ENCODE data around the gene ZXDC.

DNA sequence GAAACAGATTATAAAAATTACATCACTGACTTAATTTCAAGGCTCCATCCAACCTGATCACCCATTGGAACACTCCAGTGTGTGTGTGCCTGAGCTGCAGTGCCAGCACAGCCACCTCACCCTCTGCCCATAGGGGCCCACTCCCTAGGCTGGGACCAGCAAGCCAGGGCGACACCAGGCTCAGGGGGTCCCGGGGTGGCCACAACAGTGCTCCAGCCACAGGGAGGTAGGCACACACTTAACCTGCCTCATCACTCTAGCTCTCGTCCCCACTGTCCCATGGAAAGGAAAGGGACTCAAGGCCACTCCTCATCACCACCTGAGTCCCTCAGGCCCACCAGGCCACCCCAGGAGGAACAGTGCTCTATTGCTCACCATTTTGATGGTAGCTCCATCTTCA lies 24.9 kb downstream of the ZXDC start:
- TF ChIP-seq, protein P1, sequence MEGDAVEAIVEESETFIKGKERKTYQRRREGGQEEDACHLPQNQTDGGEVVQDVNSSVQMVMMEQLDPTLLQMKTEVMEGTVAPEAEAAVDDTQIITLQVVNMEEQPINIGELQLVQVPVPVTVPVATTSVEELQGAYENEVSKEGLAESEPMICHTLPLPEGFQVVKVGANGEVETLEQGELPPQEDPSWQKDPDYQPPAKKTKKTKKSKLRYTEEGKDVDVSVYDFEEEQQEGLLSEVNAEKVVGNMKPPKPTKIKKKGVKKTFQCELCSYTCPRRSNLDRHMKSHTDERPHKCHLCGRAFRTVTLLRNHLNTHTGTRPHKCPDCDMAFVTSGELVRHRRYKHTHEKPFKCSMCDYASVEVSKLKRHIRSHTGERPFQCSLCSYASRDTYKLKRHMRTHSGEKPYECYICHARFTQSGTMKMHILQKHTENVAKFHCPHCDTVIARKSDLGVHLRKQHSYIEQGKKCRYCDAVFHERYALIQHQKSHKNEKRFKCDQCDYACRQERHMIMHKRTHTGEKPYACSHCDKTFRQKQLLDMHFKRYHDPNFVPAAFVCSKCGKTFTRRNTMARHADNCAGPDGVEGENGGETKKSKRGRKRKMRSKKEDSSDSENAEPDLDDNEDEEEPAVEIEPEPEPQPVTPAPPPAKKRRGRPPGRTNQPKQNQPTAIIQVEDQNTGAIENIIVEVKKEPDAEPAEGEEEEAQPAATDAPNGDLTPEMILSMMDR (IDR thresholded peaks at IDR 0.05) = no peak
- no peak for TF ChIP-seq ZFX (IDR thresholded peaks at IDR 0.05; ENCODE audit: borderline replicate concordance)

All from 22Rv1 (cell line).